ENCODE results near the gene RAB7A.

The RAB7A gene

DNA sequence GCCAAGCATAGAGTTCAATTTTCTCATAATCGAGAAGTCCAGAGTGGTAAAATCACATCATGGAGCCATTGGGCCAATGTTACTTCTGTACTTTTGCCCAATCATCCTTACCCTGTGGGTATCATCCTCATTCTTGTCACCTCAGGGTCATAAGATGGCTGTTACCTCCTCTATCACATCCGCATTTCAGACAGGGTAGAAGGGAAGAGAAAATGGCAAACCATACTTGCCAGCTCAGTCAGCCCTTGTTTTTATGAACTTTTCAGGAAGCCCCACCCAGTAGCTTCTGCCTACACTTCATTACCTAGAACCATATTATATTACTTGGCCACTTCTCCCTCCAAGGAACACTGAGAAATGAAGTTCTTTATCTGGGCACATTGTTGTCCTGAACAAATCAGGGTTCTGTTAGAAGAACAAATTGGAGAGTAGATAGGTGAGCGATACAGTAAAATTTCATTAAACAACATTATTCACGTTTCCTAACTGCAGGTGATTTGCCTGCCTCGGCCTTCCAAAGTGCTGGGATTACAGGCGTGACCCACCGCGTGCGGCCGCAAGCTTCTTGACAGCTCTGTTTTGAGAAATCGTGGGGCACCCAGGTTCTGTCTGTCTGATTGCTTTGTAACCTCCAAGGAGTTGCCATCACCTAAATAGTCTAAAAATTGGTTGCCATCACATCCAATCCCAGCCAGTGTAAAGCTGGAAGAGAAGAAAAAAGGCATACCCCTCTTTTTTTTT lies 40.8 kb upstream of the RAB7A start:
- Histone ChIP-seq H3K18ac (ENCODE audit: low read length) (no peak overlapping the region), H3K4me3 (ENCODE audit: low read length) (no peak overlapping the region), H3K36me3 (ENCODE audit: control insufficient read depth, insufficient read depth, low read length) (no peaks in the 10 kb centered on the region), H3K79me1 (ENCODE audit: low read length) (no peaks in the 10 kb centered on the region), H3K4me2 (ENCODE audit: low read length) (no peak overlapping the region), H4K5ac (ENCODE audit: low read length) (no peak overlapping the region), H3K56ac (ENCODE audit: low read length) (no peak overlapping the region), H2BK120ac (ENCODE audit: low read depth, low read length) (no peak overlapping the region), H3K79me2 (ENCODE audit: control insufficient read depth, insufficient read depth, low read length) (no peaks in the 10 kb centered on the region), H3K23ac (ENCODE audit: low read length) (no peak overlapping the region), H2BK15ac (replicated peaks; ENCODE audit: low read depth) (no peak overlapping the region), H3K4me1 (ENCODE audit: control insufficient read depth, low read depth, low read length) (no peaks in the 10 kb centered on the region), H3K9ac (ENCODE audit: low read length) (no peak overlapping the region), H4K8ac (ENCODE audit: low read depth, low read length) (no peak overlapping the region), H2AK5ac (ENCODE audit: low read length) (peak overlapping the region; percentile 9), H3K27ac (ENCODE audit: low read depth, low read length) (no peak overlapping the region), H3K4ac (ENCODE audit: low read depth, low read length) (no peak overlapping the region), H3K27me3 (ENCODE audit: insufficient read depth, low read length, poor library complexity) (no peaks in the 10 kb centered on the region), H2BK5ac (ENCODE audit: low read length) (no peak overlapping the region)
- no CpG with 5 or more reads among the region's 11 CpGs for WGBS (ENCODE audit: extremely low coverage, insufficient coverage, low lambda C conversion rate)
- DNase-seq: no peak

DNA sequence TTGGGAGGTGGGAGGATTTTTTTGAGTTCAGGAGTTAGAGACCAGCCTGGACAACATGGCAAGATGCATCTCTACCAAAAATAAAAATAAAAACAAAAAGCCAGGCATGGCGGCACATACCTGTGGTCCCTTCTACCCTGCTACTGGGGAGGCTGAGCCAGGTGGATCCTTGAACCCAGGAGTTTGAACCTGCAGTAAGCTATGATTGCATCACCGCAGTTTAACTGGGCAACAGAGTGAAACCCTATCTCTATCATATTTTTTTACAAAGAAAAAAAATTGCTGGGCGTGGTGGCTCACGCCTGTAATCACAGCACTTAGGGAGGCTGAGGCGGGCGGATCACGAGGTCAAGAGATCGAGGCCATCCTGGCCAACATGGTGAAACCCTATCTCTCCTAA lies 39.5 kb upstream of the RAB7A start:
- no peak overlapping the region for H3K18ac ChIP-seq (ENCODE audit: low read length)
- no CpG with 5 or more reads among the region's 8 CpGs for WGBS (ENCODE audit: extremely low coverage, insufficient coverage, low lambda C conversion rate)

DNA sequence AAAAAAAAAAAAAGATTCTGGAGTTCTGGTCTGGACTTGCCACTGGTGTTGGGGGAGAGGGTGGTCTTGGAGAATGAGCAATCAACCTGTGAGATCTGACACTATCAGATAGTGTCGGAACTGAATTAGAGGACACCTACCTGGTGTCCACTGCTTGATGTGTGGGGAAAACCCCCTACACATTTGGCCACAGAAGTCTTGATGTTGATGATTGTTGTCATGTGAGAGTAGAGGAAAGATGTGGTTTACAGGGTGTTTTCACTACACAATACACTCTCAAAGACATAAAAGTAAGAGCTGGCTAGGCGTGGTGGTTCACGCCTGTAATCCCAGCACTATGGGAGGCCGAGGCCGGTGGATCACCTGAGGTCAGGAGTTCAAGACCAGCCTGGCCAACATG lies 36.9 kb upstream of the RAB7A start:
- no peak overlapping the region for H2BK5ac ChIP-seq (ENCODE audit: low read length)

More for the DNA sequence above, 39.5 kb upstream of the RAB7A start:
- Histone ChIP-seq H3K36me3 (ENCODE audit: control insufficient read depth, insufficient read depth, low read length) (no peaks in the 10 kb centered on the region), H3K79me2 (ENCODE audit: control insufficient read depth, insufficient read depth, low read length) (no peaks in the 10 kb centered on the region), H3K27ac (ENCODE audit: low read depth, low read length) (no peak overlapping the region), H2BK5ac (ENCODE audit: low read length) (no peak overlapping the region), H4K5ac (ENCODE audit: low read length) (no peak overlapping the region), H3K23ac (ENCODE audit: low read length) (no peak overlapping the region), H3K27me3 (ENCODE audit: insufficient read depth, low read length, poor library complexity) (no peaks in the 10 kb centered on the region), H3K56ac (ENCODE audit: low read length) (no peak overlapping the region), H2BK15ac (replicated peaks; ENCODE audit: low read depth) (no peak overlapping the region), H3K79me1 (ENCODE audit: low read length) (no peaks in the 10 kb centered on the region), H3K4me2 (ENCODE audit: low read length) (no peak overlapping the region), H3K4me3 (ENCODE audit: low read length) (no peak overlapping the region), H3K9ac (ENCODE audit: low read length) (no peak overlapping the region), H3K4ac (ENCODE audit: low read depth, low read length) (no peak overlapping the region), H2AK5ac (ENCODE audit: low read length) (no peak overlapping the region), H4K8ac (ENCODE audit: low read depth, low read length) (no peak overlapping the region), H3K4me1 (ENCODE audit: control insufficient read depth, low read depth, low read length) (no peaks in the 10 kb centered on the region), H2BK120ac (ENCODE audit: low read depth, low read length) (no peak overlapping the region)
- DNase-seq: no peak

DNA sequence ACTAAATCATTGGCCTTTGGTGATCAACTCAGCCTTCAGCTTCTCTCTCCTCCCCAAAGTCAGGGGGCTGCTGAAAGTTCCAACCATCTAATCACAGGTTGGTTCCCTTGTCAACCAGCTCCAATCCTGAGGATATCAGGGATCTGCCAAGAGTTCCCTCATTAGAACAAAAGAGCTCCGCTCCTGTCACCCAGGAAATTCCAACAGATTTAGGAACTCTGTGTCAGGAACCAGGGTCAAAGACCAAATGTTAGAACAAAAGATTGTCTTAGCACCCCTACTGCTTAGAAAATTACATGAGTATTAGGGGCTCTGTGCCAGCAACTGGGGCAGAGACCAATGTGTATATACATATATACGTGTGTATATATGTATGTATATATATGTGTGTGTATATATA lies 32.3 kb upstream of the RAB7A start:
- H3K4me2 ChIP-seq (ENCODE audit: low read length): no peak overlapping the region
- peak; percentile 59 for DNase-seq
- WGBS (ENCODE audit: extremely low coverage, insufficient coverage, low lambda C conversion rate): no CpG with 5 or more reads among the region's 2 CpGs

More for the DNA sequence above, 36.9 kb upstream of the RAB7A start:
- no peak overlapping the region for H3K9ac ChIP-seq (ENCODE audit: low read length)
- no peak overlapping the region for H3K27ac ChIP-seq (ENCODE audit: low read depth, low read length)
- H3K4me3 ChIP-seq (ENCODE audit: low read length): no peak overlapping the region
- H4K5ac ChIP-seq (ENCODE audit: low read length): no peak overlapping the region
- H2AK5ac ChIP-seq (ENCODE audit: low read length): no peak overlapping the region
- H3K79me1 ChIP-seq (ENCODE audit: low read length): no peaks in the 10 kb centered on the region
- no peak overlapping the region for H3K23ac ChIP-seq (ENCODE audit: low read length)
- no peak overlapping the region for H4K8ac ChIP-seq (ENCODE audit: low read depth, low read length)
- no peak overlapping the region for H3K56ac ChIP-seq (ENCODE audit: low read length)
- DNase-seq: no peak
- no peak overlapping the region for H3K4me2 ChIP-seq (ENCODE audit: low read length)
- peaks cover 1% of the 10 kb centered on the region for H3K4me1 ChIP-seq (ENCODE audit: control insufficient read depth, low read depth, low read length)
- no peaks in the 10 kb centered on the region for H3K36me3 ChIP-seq (ENCODE audit: control insufficient read depth, insufficient read depth, low read length)
- no peak overlapping the region for H2BK120ac ChIP-seq (ENCODE audit: low read depth, low read length)
- H2BK15ac ChIP-seq (replicated peaks; ENCODE audit: low read depth): no peak overlapping the region
- H3K27me3 ChIP-seq (ENCODE audit: insufficient read depth, low read length, poor library complexity): no peaks in the 10 kb centered on the region
- no peak overlapping the region for H3K4ac ChIP-seq (ENCODE audit: low read depth, low read length)
- WGBS (ENCODE audit: extremely low coverage, insufficient coverage, low lambda C conversion rate): no CpG with 5 or more reads among the region's 5 CpGs
- H3K18ac ChIP-seq (ENCODE audit: low read length): no peak overlapping the region
- no peaks in the 10 kb centered on the region for H3K79me2 ChIP-seq (ENCODE audit: control insufficient read depth, insufficient read depth, low read length)

DNA sequence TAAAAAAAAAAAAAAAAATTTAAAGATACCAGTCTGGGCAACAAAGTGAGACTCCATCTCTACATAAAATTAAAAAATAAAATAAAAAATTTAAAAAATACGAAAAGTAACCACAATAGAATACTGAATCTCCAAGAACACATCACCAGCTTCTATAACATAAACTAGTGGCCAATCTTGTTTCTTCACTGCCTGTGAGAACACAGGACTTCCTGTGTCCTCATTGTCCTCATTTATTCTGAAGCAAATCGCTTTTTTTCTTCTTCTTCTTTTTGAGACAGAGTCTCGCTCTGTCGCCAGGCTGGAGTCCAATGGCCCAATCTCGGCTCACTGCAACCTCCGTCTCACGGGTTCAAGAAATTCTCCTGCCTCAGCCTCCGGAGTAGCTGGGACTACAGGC lies 28.6 kb upstream of the RAB7A start:
- Histone ChIP-seq H2BK120ac (ENCODE audit: low read depth, low read length) (no peak overlapping the region), H3K79me2 (ENCODE audit: control insufficient read depth, insufficient read depth, low read length) (no peaks in the 10 kb centered on the region), H2AK5ac (ENCODE audit: low read length) (no peak overlapping the region), H3K36me3 (ENCODE audit: control insufficient read depth, insufficient read depth, low read length) (no peaks in the 10 kb centered on the region), H3K79me1 (ENCODE audit: low read length) (no peaks in the 10 kb centered on the region), H3K4me1 (ENCODE audit: control insufficient read depth, low read depth, low read length) (peaks cover 1% of the 10 kb centered on the region), H3K4ac (ENCODE audit: low read depth, low read length) (no peak overlapping the region), H3K56ac (ENCODE audit: low read length) (no peak overlapping the region), H3K9ac (ENCODE audit: low read length) (no peak overlapping the region), H4K5ac (ENCODE audit: low read length) (no peak overlapping the region), H3K18ac (ENCODE audit: low read length) (no peak overlapping the region), H2BK15ac (replicated peaks; ENCODE audit: low read depth) (no peak overlapping the region), H3K23ac (ENCODE audit: low read length) (no peak overlapping the region), H2BK5ac (ENCODE audit: low read length) (no peak overlapping the region), H3K4me3 (ENCODE audit: low read length) (no peak overlapping the region), H3K4me2 (ENCODE audit: low read length) (no peak overlapping the region), H3K27ac (ENCODE audit: low read depth, low read length) (no peak overlapping the region), H3K27me3 (ENCODE audit: insufficient read depth, low read length, poor library complexity) (no peaks in the 10 kb centered on the region), H4K8ac (ENCODE audit: low read depth, low read length) (no peak overlapping the region)
- DNase-seq: no peak
- no CpG with 5 or more reads among the region's 8 CpGs for WGBS (ENCODE audit: extremely low coverage, insufficient coverage, low lambda C conversion rate)

More for the DNA sequence above, 32.3 kb upstream of the RAB7A start:
- Histone ChIP-seq H3K4me1 (ENCODE audit: control insufficient read depth, low read depth, low read length) (peaks cover 1% of the 10 kb centered on the region), H3K79me1 (ENCODE audit: low read length) (no peaks in the 10 kb centered on the region), H2BK120ac (ENCODE audit: low read depth, low read length) (no peak overlapping the region), H2AK5ac (ENCODE audit: low read length) (no peak overlapping the region), H2BK15ac (replicated peaks; ENCODE audit: low read depth) (no peak overlapping the region), H3K9ac (ENCODE audit: low read length) (no peak overlapping the region), H3K4ac (ENCODE audit: low read depth, low read length) (no peak overlapping the region), H3K36me3 (ENCODE audit: control insufficient read depth, insufficient read depth, low read length) (no peaks in the 10 kb centered on the region), H4K5ac (ENCODE audit: low read length) (no peak overlapping the region), H3K18ac (ENCODE audit: low read length) (no peak overlapping the region), H3K23ac (ENCODE audit: low read length) (no peak overlapping the region), H3K4me3 (ENCODE audit: low read length) (no peak overlapping the region), H4K8ac (ENCODE audit: low read depth, low read length) (no peak overlapping the region), H2BK5ac (ENCODE audit: low read length) (no peak overlapping the region), H3K79me2 (ENCODE audit: control insufficient read depth, insufficient read depth, low read length) (no peaks in the 10 kb centered on the region), H3K27ac (ENCODE audit: low read depth, low read length) (no peak overlapping the region), H3K27me3 (ENCODE audit: insufficient read depth, low read length, poor library complexity) (no peaks in the 10 kb centered on the region), H3K56ac (ENCODE audit: low read length) (peak overlapping the region; percentile 42)
